KBM-7 (cell line): Measurements from ENCODE around the gene PRRT3.
A peak's percentile ranks its signal among the peaks of the same experiment; 100 is the strongest.
"Not testable (repeated sequence)": the region's sequence is repeated elsewhere in the genome, so short reads cannot be mapped to it uniquely, and the experiment has no call there.

Experiments
- DNase-seq: peaks from one replicate; pipeline ENCODE4 v3.0.0-alpha.2; 2015
- in situ Hi-C: fragments of 300-500 bp; cut with MboI; formaldehyde crosslinking; loops from 2 replicates; pipeline ENCODE4 v1.14.3; 2020; ENCODE audit warnings: low sequenced_read_pairs, low pct_unique_long_range_greater_than_20kb, mixed read lengths

Gene PRRT3

GRCh38 chr3:9903238-9903624, 49.0 kb downstream of the PRRT3 start:
- no peak for DNase-seq
- in situ Hi-C loops, result no loop called here

GRCh38 chr3:9902372-9903237, 49.6 kb downstream of the PRRT3 start, which contains the start of gene IL17RE:
Gene IL17RE (plus strand): TSS chr3:9902848. CDS start chr3:9902933, 85 bp downstream.
- no peak for DNase-seq
- in situ Hi-C loops, result no loop called here

- in situ Hi-C loops, result no loop called here
- DNase-seq, result peak; percentile 89
Measured at GRCh38 chr3:9901967-9902366, 50.2 kb downstream of the PRRT3 start.

GRCh38 chr3:9900965-9901415, 51.2 kb downstream of the PRRT3 start:
- DNase-seq, in situ Hi-C loops: not testable (repeated sequence)

- in situ Hi-C loops, result no loop called here
- DNase-seq, result no peak
Measured at GRCh38 chr3:9899289-9899791, 52.9 kb downstream of the PRRT3 start.

- in situ Hi-C loops, result no loop called here
- no peak for DNase-seq
Measured at GRCh38 chr3:9898467-9899241, 53.6 kb downstream of the PRRT3 start.

- in situ Hi-C loops, result no loop called here
- no peak for DNase-seq
Measured at GRCh38 chr3:9897408-9898372, 54.5 kb downstream of the PRRT3 start.

- in situ Hi-C loops, DNase-seq: not testable (repeated sequence)
Measured at GRCh38 chr3:9896755-9897407, 55.3 kb downstream of the PRRT3 start.

- DNase-seq, in situ Hi-C loops: not testable (repeated sequence)
Measured at GRCh38 chr3:9895715-9896114, 56.5 kb downstream of the PRRT3 start.
